Spleen (tissue), 7 donors: Measurements from ENCODE around the gene SEC14L2.

Experiments
- CTCF ChIP-seq, 11 experiments: fragments of 200-600 bp in 7 of 11; fragments of 450-650 bp in 4 of 11; sonication (generic) in 4 of 11; IDR thresholded peaks in 8 of 11; conservative IDR thresholded peaks in 3 of 11; 1 replicate in 7 of 11; 2 replicates in 4 of 11; pipeline versions ENCODE4 v1.4.0 to v1.8.0; 2016 to 2021; ENCODE audit warnings: antibody characterized with exemption in 11 of 11, inconsistent platforms in 4 of 11, mild to moderate bottlenecking in 1 of 11
- POLR2A ChIP-seq, 3 donors: fragments of 450-650 bp; IDR thresholded peaks; one replicate each; pipeline ENCODE4 v1.5.1; 2017; ENCODE audit warnings: antibody characterized with exemption in 3 of 3, mild to moderate bottlenecking in 1 of 3
- POLR2AphosphoS5 ChIP-seq, 3 donors: sonication (generic); formaldehyde crosslinking; IDR thresholded peaks; one replicate each; pipeline ENCODE4 v1.5.1; 2017; ENCODE audit warnings: antibody characterized with exemption in 3 of 3
- donor health status: DM: no; HTN: no; CAD: no; lungs with moderate emphysema.
- donor health status: DM: no; HTN: no; CAD: no.
- donor health status: DM: no; HTN: no; CAD: no.

GRCh38 chr22:30423301-30423958, 26.6 kb downstream of the SEC14L2 start:
- TF ChIP-seq CTCF (IDR thresholded peaks at IDR 0.05 in 8 of 11, conservative IDR thresholded peaks at IDR 0.05 in 3 of 11) (peak in 4 of 11 experiments; percentile 13 to 49 (median 31)), POLR2A (IDR thresholded peaks at IDR 0.05) (peak in 1 of 3 donors; percentile 22), POLR2AphosphoS5 (IDR thresholded peaks at IDR 0.05) (no peak)
